GM12878 (cell line): Measurements from ENCODE around the gene WWOX. TPM values are rescaled to one million over a fixed set of nuclear protein-coding genes. Genes with fewer than 3 reads are reported as not detected.

Source experiments
- ATAC-seq: fragments of 200-7000 bp; cut with Tn5 transposase; 3 replicates; pipeline ENCODE4 v1.9.1; 2020; ENCODE audit warnings: mild to moderate bottlenecking, moderate library complexity
- BruUV-seq: library from RNA; stranded (reverse); fragments of 400-500 nt; replicated peaks from 2 replicates; lab custom pipeline; 2021; lab: Mats Ljungman, UMichigan
- CTCF ChIA-PET: fragments of 300-600 bp; sonication (Branson Sonifier 250); formaldehyde crosslinking; extraction: SDS; loops from one replicate; lab custom pipeline; 2021; ENCODE audit warnings: inconsistent platforms; lab: Yijun Ruan, JAX
- POLR2A ChIA-PET: fragments of 350-600 bp; formaldehyde crosslinking; extraction: SDS; loops from one replicate; lab custom pipeline; 2021; ENCODE audit warnings: inconsistent platforms; lab: Charles Lee
- RAD21 ChIA-PET: fragments of 300-600 bp; sonication (Branson Sonifier 250); formaldehyde crosslinking; loops from one replicate; lab custom pipeline; 2023; ENCODE audit warnings: antibody characterized with exemption; ENCODE audit not compliant: unreplicated experiment; lab: Charles Lee
- SMC1A ChIA-PET: fragments of 300-600 bp; sonication (Branson Sonifier 250); formaldehyde crosslinking; loops from one replicate; lab custom pipeline; 2023; ENCODE audit not compliant: unreplicated experiment, uncharacterized antibody; lab: Charles Lee
- DNase-seq: peaks from one replicate; pipeline ENCODE4 v3.0.0-alpha.2; 2011; ENCODE audit warnings: low read depth, low spot score
- FAIRE-seq: peaks from 3 replicates; lab custom pipeline; 2011; peaks lifted over from hg19 to GRCh38; lab: Jason Lieb, UNC
- H2AFZ ChIP-seq: 2 replicates; pipeline ENCODE4 v1.6.0; 2011; ENCODE audit warnings: low read depth, low read length, control low read depth; ENCODE audit not compliant: control insufficient read depth
- H3K27ac ChIP-seq: 2 replicates; pipeline ENCODE4 v1.5.1; 2011; ENCODE audit warnings: control low read depth; ENCODE audit not compliant: control insufficient read depth, insufficient read depth
- H3K27me3 ChIP-seq, 2 experiments: replicated peaks in 1 of 2; 2 replicates each; pipeline versions ENCODE4 v1.6.0 to v1.6.1; 2011; ENCODE audit warnings: low read length in 1 of 2; ENCODE audit not compliant: control insufficient read depth in 2 of 2, insufficient read depth in 2 of 2
- H3K36me3 ChIP-seq, 2 experiments: 2 replicates each; pipeline ENCODE4 v1.5.1; 2011; ENCODE audit warnings: low read length in 1 of 2; ENCODE audit not compliant: control insufficient read depth in 2 of 2, insufficient read depth in 2 of 2
- H3K4me1 ChIP-seq: 2 replicates; pipeline ENCODE4 v1.6.1; 2011; ENCODE audit warnings: mild to moderate bottlenecking, low read length, moderate library complexity, mixed read lengths; ENCODE audit not compliant: control insufficient read depth, insufficient read depth
- H3K4me2 ChIP-seq: 2 replicates; pipeline ENCODE4 v1.6.0; 2011; ENCODE audit warnings: control low read depth; ENCODE audit not compliant: control insufficient read depth, insufficient read depth
- H3K4me3 ChIP-seq: fragments of 200-600 bp; sonication (generic); 2 replicates; pipeline ENCODE4 v1.5.1; 2016
- H3K79me2 ChIP-seq: 2 replicates; pipeline ENCODE4 v1.6.0; 2011; ENCODE audit warnings: low read length; ENCODE audit not compliant: control insufficient read depth, insufficient read depth
- H3K9ac ChIP-seq: 2 replicates; pipeline ENCODE4 v1.8.0; 2011; ENCODE audit warnings: low read length, control low read depth, mixed read lengths; ENCODE audit not compliant: control insufficient read depth, insufficient read depth
- H3K9me3 ChIP-seq: replicated peaks from 3 replicates; pipeline ENCODE4 v1.5.1; 2011; ENCODE audit warnings: mild to moderate bottlenecking, low read length; ENCODE audit not compliant: control insufficient read depth, insufficient read depth
- H4K20me1 ChIP-seq: 2 replicates; pipeline ENCODE4 v1.6.0; 2011; ENCODE audit not compliant: control insufficient read depth, insufficient read depth
- BCLAF1 ChIP-seq: fragments of 450-650 bp; IDR thresholded peaks from 2 replicates; pipeline ENCODE4 v1.6.1; 2017; ENCODE audit warnings: antibody characterized with exemption, mild to moderate bottlenecking, moderate library complexity
- BRCA1 ChIP-seq: IDR thresholded peaks from 2 replicates; pipeline ENCODE4 v1.6.1; 2011; ENCODE audit warnings: low read depth, low read length, improper control_type of control experiment
- CBX3 ChIP-seq: fragments of 200-600 bp; sonication (generic); IDR thresholded peaks from 2 replicates; pipeline ENCODE4 v1.6.1; 2016; ENCODE audit warnings: low read depth, borderline replicate concordance
- CHD2 ChIP-seq: IDR thresholded peaks from 2 replicates; pipeline ENCODE4 v1.6.1; 2011; ENCODE audit warnings: low read depth, low read length, improper control_type of control experiment, borderline replicate concordance
- CREB1 ChIP-seq: IDR thresholded peaks from 2 replicates; pipeline ENCODE4 v1.6.1; 2012; ENCODE audit warnings: low read depth, mild to moderate bottlenecking, inconsistent platforms
- EED ChIP-seq: sonication (generic); IDR thresholded peaks from 2 replicates; pipeline ENCODE4 v1.6.1; 2016; ENCODE audit warnings: antibody characterized with exemption, low read depth
- ETV6 ChIP-seq, 2 experiments: fragments of 450-650 bp in 1 of 2; IDR thresholded peaks in 1 of 2; conservative IDR thresholded peaks in 1 of 2; 2 replicates each; pipeline ENCODE4 v1.6.1; 2014; ENCODE audit warnings: antibody characterized with exemption in 1 of 2, borderline replicate concordance in 1 of 2, low read depth in 1 of 2, mild to moderate bottlenecking in 1 of 2, moderate library complexity in 1 of 2
- FOXM1 ChIP-seq: IDR thresholded peaks from 2 replicates; pipeline ENCODE4 v1.6.1; 2012; ENCODE audit warnings: low read depth, mild to moderate bottlenecking, inconsistent platforms, low read length, moderate library complexity
- IRF5 ChIP-seq: fragments of 450-650 bp; IDR thresholded peaks from 2 replicates; pipeline ENCODE4 v1.6.1; 2017; ENCODE audit warnings: borderline replicate concordance
- MXI1 ChIP-seq: fragments of 150-350 bp; IDR thresholded peaks from 2 replicates; pipeline ENCODE4 v1.6.1; 2011; ENCODE audit warnings: low read depth, mild to moderate bottlenecking, inconsistent platforms, low read length, improper control_type of control experiment
- MYC ChIP-seq: IDR thresholded peaks from 2 replicates; pipeline ENCODE4 v1.6.1; 2011; ENCODE audit warnings: mild to moderate bottlenecking, low read length, moderate library complexity, inconsistent platforms; ENCODE audit not compliant: insufficient read depth, insufficient replicate concordance, insufficient read length, severe bottlenecking
- NR2F1 ChIP-seq: fragments of 450-650 bp; conservative IDR thresholded peaks from 2 replicates; pipeline ENCODE4 v1.6.1; 2017; ENCODE audit warnings: mild to moderate bottlenecking
- PML ChIP-seq: IDR thresholded peaks from 2 replicates; pipeline ENCODE4 v1.6.1; 2012; ENCODE audit warnings: low read length, inconsistent platforms
- POLR2AphosphoS2 ChIP-seq: IDR thresholded peaks from 2 replicates; pipeline ENCODE4 v1.6.1; 2011; ENCODE audit warnings: low read depth, mild to moderate bottlenecking, low read length, improper control_type of control experiment, moderate library complexity
- RBBP5 ChIP-seq: fragments of 200-600 bp; sonication (generic); conservative IDR thresholded peaks from 2 replicates; pipeline ENCODE4 v1.6.1; 2016
- RUNX3 ChIP-seq: IDR thresholded peaks from 2 replicates; pipeline ENCODE4 v1.6.1; 2012; ENCODE audit warnings: low read length, inconsistent platforms
- TAF1 ChIP-seq: IDR thresholded peaks from 2 replicates; pipeline ENCODE4 v1.6.1; 2011; ENCODE audit warnings: mild to moderate bottlenecking, low read depth, low read length, borderline replicate concordance
- ZNF622 ChIP-seq: fragments of 450-650 bp; IDR thresholded peaks from 2 replicates; pipeline ENCODE4 v1.6.1; 2017; ENCODE audit warnings: mild to moderate bottlenecking, inconsistent platforms
- WGBS: methylation state at CpG from one replicate; pipeline ENCODE4 v1.1.6; 2016; ENCODE audit warnings: low lambda C conversion rate; ENCODE audit not compliant: insufficient replicate concordance, insufficient coverage; ENCODE audit errors: missing lambda C conversion rate; 5-methylcytosine and 5-hydroxymethylcytosine counted together
- in situ Hi-C: fragments of 300-500 bp; cut with MboI; formaldehyde crosslinking; loops from 9 replicates; pipeline ENCODE4 v1.14.3; 2018; ENCODE audit warnings: mixed read lengths
- intact Hi-C: fragments of 100-400 bp; cut with micrococcal nuclease; formaldehyde crosslinking; loops from one replicate; pipeline ENCODE4 v1.14.2; 2022; ENCODE audit not compliant: unreplicated experiment
- polyA plus RNA-seq, 11 experiments: library from polyadenylated mRNA; depleted of rRNA in 4 of 11; unstranded in 6 of 11; stranded (reverse) in 5 of 11; fragments of >200 nt; fragmentation: Nextera tagmentation in 4 of 11; fragmentation: Illumina TruSeq in 1 of 11; extraction: Ambion mirVana in 4 of 11; extraction: Trizol in 1 of 11; gene quantifications; 1 replicate in 1 of 11; 2 replicates in 10 of 11; pipeline versions ENCODE4 v1.2.1 to v1.2.3, GENCODE V29; 2011 to 2016; ENCODE audit warnings: inconsistent platforms in 2 of 11, missing spikeins in 2 of 11, low read depth in 1 of 11
- total RNA-seq, 4 experiments: library from RNA; depleted of rRNA in 3 of 4; stranded (reverse); fragments of >200 nt in 3 of 4; fragmentation: Illumina TruSeq in 1 of 4; extraction: Trizol in 1 of 4; gene quantifications; 2 replicates each; pipeline versions ENCODE4 v1.2.1 to v1.2.3, GENCODE V29; 2013 to 2021
- TF ChIP-seq, protein P1 (sequence below): IDR thresholded peaks from 2 replicates; pipeline ENCODE4 v1.6.1; 2011; ENCODE audit warnings: borderline replicate concordance, low read depth, mild to moderate bottlenecking, moderate library complexity, low read length; ENCODE audit not compliant: insufficient read depth, poor library complexity, severe bottlenecking

Gene WWOX
- total and polyA plus RNA-seq, 10 of the 15 experiments (the other 5 are each of a cell fraction or from before 2014, with no cell fraction given) = 2.8 to 24.4 (median 17.8) TPM

DNA sequence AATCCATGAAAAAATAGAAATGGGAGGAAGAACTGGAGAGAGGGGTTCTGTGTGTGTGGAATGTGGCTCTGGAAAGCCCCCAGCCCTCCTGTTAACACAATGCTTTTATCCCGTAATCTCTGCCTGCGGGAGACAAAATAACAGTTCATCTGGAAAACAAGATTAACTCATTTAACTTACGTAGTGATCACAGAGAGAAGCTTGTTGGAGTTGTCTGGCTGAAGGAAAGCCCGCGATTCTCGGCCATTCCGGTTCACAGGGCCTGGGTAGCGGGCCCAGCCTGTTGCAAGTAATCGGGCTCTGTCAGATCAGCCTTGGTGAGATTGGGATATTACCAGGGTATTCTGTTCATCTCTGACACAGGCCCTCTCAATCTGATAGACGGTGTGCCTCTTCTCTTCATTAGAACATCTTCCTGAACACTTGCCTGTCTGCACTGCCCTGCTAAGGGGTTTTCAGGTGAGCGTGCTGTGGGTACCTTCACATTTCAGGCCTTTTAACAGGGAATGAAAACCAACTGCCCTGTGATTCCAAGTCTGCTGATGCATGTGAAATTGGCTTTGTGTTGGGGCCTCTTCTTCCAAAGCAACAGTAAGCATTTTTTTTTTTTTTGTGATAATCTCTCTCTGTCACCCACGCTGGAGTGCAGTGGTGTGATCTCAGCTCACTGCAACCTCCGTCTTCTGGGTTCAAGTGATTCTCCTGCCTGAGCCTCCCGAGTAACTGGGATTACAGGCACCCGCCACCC lies 609.9 kb downstream of the WWOX start:
- no peak overlapping the region for H3K9ac ChIP-seq
- intact Hi-C loops = loop anchor here (5.0 kb wide), 1 partner anchor 893 kb away; the partner anchor contains the start of gene MAF
- H2AFZ ChIP-seq = no peak overlapping the region
- SMC1A ChIA-PET = interaction anchor here (0.7 kb wide), 1 partner anchor 10 kb away, joined by 3 read pairs; no protein-coding TSS in a partner anchor
- in situ Hi-C loops = no loop called here
- RAD21 ChIA-PET = interaction anchor here (2.1 kb wide), 1 partner anchor 61 kb away, joined by 8 read pairs; no protein-coding TSS in a partner anchor
- H3K4me3 ChIP-seq = no peak overlapping the region
- ATAC-seq = no peak
- FAIRE-seq = no peak
- no peaks in the 10 kb centered on the region; the same call in 2 of the 3 replicates for H3K9me3 ChIP-seq
- H3K27ac ChIP-seq = no peak overlapping the region
- 70% methylated on average over 15 of the region's 15 CpGs for WGBS
- H3K4me2 ChIP-seq = no peak overlapping the region
- no peaks in the 10 kb centered on the region for H3K79me2 ChIP-seq
- H3K27me3 ChIP-seq = no peaks in the 10 kb centered on the region
- TF ChIP-seq BRCA1 = no peak
- no peak for TF ChIP-seq CHD2
- no peak for TF ChIP-seq FOXM1
- no peak for TF ChIP-seq RUNX3
- TF ChIP-seq TAF1 = no peak
- no peak for TF ChIP-seq IRF5
- TF ChIP-seq PML = no peak
- no peak for TF ChIP-seq ZNF622
- no peak for TF ChIP-seq RBBP5
- TF ChIP-seq POLR2AphosphoS2 = no peak
- no peak for TF ChIP-seq BCLAF1
- no peak for TF ChIP-seq MXI1
- no peak for TF ChIP-seq CBX3
- TF ChIP-seq, protein P1, sequence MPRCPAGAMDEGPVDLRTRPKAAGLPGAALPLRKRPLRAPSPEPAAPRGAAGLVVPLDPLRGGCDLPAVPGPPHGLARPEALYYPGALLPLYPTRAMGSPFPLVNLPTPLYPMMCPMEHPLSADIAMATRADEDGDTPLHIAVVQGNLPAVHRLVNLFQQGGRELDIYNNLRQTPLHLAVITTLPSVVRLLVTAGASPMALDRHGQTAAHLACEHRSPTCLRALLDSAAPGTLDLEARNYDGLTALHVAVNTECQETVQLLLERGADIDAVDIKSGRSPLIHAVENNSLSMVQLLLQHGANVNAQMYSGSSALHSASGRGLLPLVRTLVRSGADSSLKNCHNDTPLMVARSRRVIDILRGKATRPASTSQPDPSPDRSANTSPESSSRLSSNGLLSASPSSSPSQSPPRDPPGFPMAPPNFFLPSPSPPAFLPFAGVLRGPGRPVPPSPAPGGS = no peak
- no peak for TF ChIP-seq MYC
- TF ChIP-seq EED = no peak
- TF ChIP-seq CREB1 = no peak
- no peak for TF ChIP-seq NR2F1
- TF ChIP-seq ETV6 (conservative IDR thresholded peaks at IDR 0.05 in 1 of 2, IDR thresholded peaks at IDR 0.05 in 1 of 2; ENCODE audit: borderline replicate concordance in 1 of 2, low read depth in 1 of 2) = no peak
- POLR2A ChIA-PET = interaction anchor here (0.6 kb wide), 1 partner anchor 59 kb away, joined by 3 read pairs; no protein-coding TSS in a partner anchor
- no TSS peak for BruUV-seq
- H3K4me1 ChIP-seq = no peaks in the 10 kb centered on the region
- no peaks in the 10 kb centered on the region for H4K20me1 ChIP-seq
- no peaks in the 10 kb centered on the region for H3K36me3 ChIP-seq
- CTCF ChIA-PET = interaction anchor here (0.7 to 5.4 kb wide), 3 partner anchors 9 to 914 kb away, joined by 3 to 87 read pairs (median 6); no protein-coding TSS in a partner anchor
- DNase-seq = no peak
